Muscle of leg (tissue), 11 donors: ENCODE results near the gene KIF1C. TPM values are rescaled to one million over a fixed set of nuclear protein-coding genes. Genes with fewer than 3 reads are reported as not detected.

Source experiments
- DNase-seq: peaks from one replicate; pipeline ENCODE4 v3.0.0; 2013
- H3K27ac ChIP-seq: one replicate; pipeline ENCODE4 v1.5.1; 2013; ENCODE audit warnings: mild to moderate bottlenecking, low read length, control low read depth
- H3K27me3 ChIP-seq: one replicate; pipeline ENCODE4 v1.6.1; 2013; ENCODE audit warnings: low read length; ENCODE audit not compliant: control insufficient read depth, insufficient read depth
- H3K36me3 ChIP-seq: one replicate; pipeline ENCODE4 v1.6.1; 2013; ENCODE audit warnings: low read length; ENCODE audit not compliant: control insufficient read depth, insufficient read depth
- H3K4me1 ChIP-seq: one replicate; pipeline ENCODE4 v1.6.1; 2013; ENCODE audit warnings: low read length; ENCODE audit not compliant: control insufficient read depth, insufficient read depth
- H3K4me3 ChIP-seq: one replicate; pipeline ENCODE4 v1.5.1; 2013; ENCODE audit warnings: low read length, control low read depth
- H3K9me3 ChIP-seq: replicated peaks from 2 replicates; pipeline ENCODE4 v1.6.1; 2013; ENCODE audit warnings: low read depth, low read length; ENCODE audit not compliant: control insufficient read depth
- WGBS: methylation state at CpG from one replicate; pipeline ENCODE4 v1.1.5; 2013; ENCODE audit warnings: missing lambda C conversion rate; ENCODE audit not compliant: insufficient coverage; 5-methylcytosine and 5-hydroxymethylcytosine counted together
- polyA plus RNA-seq, 8 donors: library from polyadenylated mRNA; unstranded; fragments of 120-200 nt; gene quantifications; one replicate each; pipeline versions ENCODE4 v1.2.1 to v1.2.3, GENCODE V29; 2013; ENCODE audit warnings: inconsistent platforms in 1 of 8, low replicate concordance in 1 of 8; ENCODE audit not compliant: insufficient read length in 8 of 8, insufficient read depth in 1 of 8
- total RNA-seq: library from RNA; stranded (reverse); fragments of 120-200 nt; gene quantifications from one replicate; pipeline ENCODE4 v1.2.4, GENCODE V29; 2013

KIF1C gene
- total and polyA plus RNA-seq, 9 donors: 57.0 to 103 (median 93.6) TPM

- Histone ChIP-seq H3K4me1 (peaks cover 3% of the 10 kb centered on the region), H3K4me3 (no peak overlapping the region), H3K27ac (no peak overlapping the region), H3K36me3 (peaks cover 60% of the 10 kb centered on the region), H3K9me3 (no peaks in the 10 kb centered on the region), H3K27me3 (no peaks in the 10 kb centered on the region)
- peak; percentile 77 for DNase-seq
- 29% methylated on average over 2 of the region's 6 CpGs for WGBS
Observed at GRCh38 chr17:4980644-4981216, 17.0 kb upstream of the KIF1C start.

GRCh38 chr17:4982305-4982704, 15.4 kb upstream of the KIF1C start:
- Histone ChIP-seq H3K4me1 (peaks cover 13% of the 10 kb centered on the region), H3K36me3 (peaks cover 48% of the 10 kb centered on the region), H3K4me3 (no peak overlapping the region), H3K27ac (no peak overlapping the region), H3K27me3 (no peaks in the 10 kb centered on the region), H3K9me3 (no peaks in the 10 kb centered on the region)
- no peak for DNase-seq
- 70% methylated on average over 5 of the region's 5 CpGs for WGBS

- WGBS: 39% methylated on average over 5 of the region's 5 CpGs
- H3K9me3 ChIP-seq: no peaks in the 10 kb centered on the region
- H3K4me1 ChIP-seq: peaks cover 28% of the 10 kb centered on the region
- H3K36me3 ChIP-seq: peaks cover 15% of the 10 kb centered on the region
- H3K27me3 ChIP-seq: no peaks in the 10 kb centered on the region
- no peak for DNase-seq
- peak overlapping the region; percentile 90 for H3K4me3 ChIP-seq
- peak overlapping the region; percentile 96 for H3K27ac ChIP-seq
Observed at GRCh38 chr17:4986403-4986802, 11.3 kb upstream of the KIF1C start.

GRCh38 chr17:4986951-4987766, 10.6 kb upstream of the KIF1C start, which contains the start of gene CAMTA2:
CAMTA2 (minus strand) TSS chr17:4987675; CDS start chr17:4986222, 1,453 bp downstream.
- Histone ChIP-seq H3K27ac (peak within 1 kb of the TSS; percentile 96), H3K27me3 (no peaks in the 10 kb centered on the region), H3K36me3 (peaks cover 9% of the 10 kb centered on the region), H3K9me3 (no peaks in the 10 kb centered on the region), H3K4me3 (peak within 1 kb of the TSS; percentile 90), H3K4me1 (peaks cover 28% of the 10 kb centered on the region)
- WGBS: 1% methylated on average over 58 of the region's 78 CpGs
- DNase-seq: peak; percentile 92

- WGBS: 3% methylated on average over 20 of the region's 30 CpGs
- peak overlapping the region; percentile 90 for H3K4me3 ChIP-seq
- H3K36me3 ChIP-seq: peaks cover under 1% of the 10 kb centered on the region
- H3K27ac ChIP-seq: peak overlapping the region; percentile 96
- peaks cover 28% of the 10 kb centered on the region for H3K4me1 ChIP-seq
- DNase-seq: peak; percentile 79
- H3K27me3 ChIP-seq: no peaks in the 10 kb centered on the region
- no peaks in the 10 kb centered on the region for H3K9me3 ChIP-seq
Observed at GRCh38 chr17:4987767-4988567, 9.8 kb upstream of the KIF1C start.

GRCh38 chr17:4994081-4994595, 3.6 kb upstream of the KIF1C start:
- 84% methylated on average over 4 of the region's 6 CpGs for WGBS

GRCh38 chr17:4998027-4998731, 429 bp downstream of the KIF1C start:
- Histone ChIP-seq H3K27me3 (no peaks in the 10 kb centered on the region), H3K4me1 (peaks cover 35% of the 10 kb centered on the region), H3K4me3 (peak overlapping the region; percentile 85), H3K36me3 (peaks cover 26% of the 10 kb centered on the region), H3K27ac (peak overlapping the region; percentile 65), H3K9me3 (no peaks in the 10 kb centered on the region)
- DNase-seq: no peak
- WGBS: under 1% methylated on average over 54 of the region's 55 CpGs

More at GRCh38 chr17:4994081-4994595, 3.6 kb upstream of the KIF1C start:
- H3K9me3 ChIP-seq: no peaks in the 10 kb centered on the region
- no peak for DNase-seq
- no peak overlapping the region for H3K27ac ChIP-seq
- peaks cover 20% of the 10 kb centered on the region for H3K4me1 ChIP-seq
- H3K27me3 ChIP-seq: no peaks in the 10 kb centered on the region
- no peaks in the 10 kb centered on the region for H3K36me3 ChIP-seq
- H3K4me3 ChIP-seq: no peak overlapping the region

GRCh38 chr17:4998732-4999429, 1.1 kb downstream of the KIF1C start:
- WGBS: 15% methylated on average over 10 of the region's 14 CpGs
- Histone ChIP-seq H3K9me3 (no peaks in the 10 kb centered on the region), H3K4me1 (peaks cover 35% of the 10 kb centered on the region), H3K36me3 (peaks cover 33% of the 10 kb centered on the region), H3K27ac (peak overlapping the region; percentile 65), H3K4me3 (peak overlapping the region; percentile 85), H3K27me3 (no peaks in the 10 kb centered on the region)
- DNase-seq: no peak

GRCh38 chr17:4999430-5000093, 1.8 kb downstream of the KIF1C start:
- WGBS: 52% methylated on average over 10 of the region's 12 CpGs
- no peak for DNase-seq

More at GRCh38 chr17:4999430-5000093, 1.8 kb downstream of the KIF1C start:
- Histone ChIP-seq H3K27me3 (no peaks in the 10 kb centered on the region), H3K36me3 (peaks cover 40% of the 10 kb centered on the region), H3K9me3 (no peaks in the 10 kb centered on the region), H3K4me1 (peaks cover 35% of the 10 kb centered on the region), H3K4me3 (peak overlapping the region; percentile 85), H3K27ac (peak overlapping the region; percentile 65)
